ENCODE data around the gene CTAG1A. TPM values are rescaled to one million over a fixed set of nuclear protein-coding genes. Genes with fewer than 3 reads are reported as not detected.
"Not testable (repeated sequence)": the region's sequence is repeated elsewhere in the genome, so short reads cannot be mapped to it uniquely, and the experiment has no call there.

CTAG1A gene
- total RNA-seq, 1 experiment from 2014 or later = not detected

GRCh38 chrX:154575076-154575475 is 9.9 kb upstream of the CTAG1A start:
- H3K27ac ChIP-seq (ENCODE audit: insufficient read length, low read depth, low read length); H4K20me1 ChIP-seq (ENCODE audit: control insufficient read depth, insufficient read depth, insufficient read length); H2BK12ac ChIP-seq (ENCODE audit: insufficient read length, low read depth, low read length); H4K8ac ChIP-seq (replicated peaks; ENCODE audit: insufficient read length, low read depth, low read length); H3K23ac ChIP-seq (ENCODE audit: insufficient read length, low read depth, low read length); H3K23me2 ChIP-seq (ENCODE audit: insufficient read length, low read depth, low read length, poor library complexity, severe bottlenecking); H2AK5ac ChIP-seq (ENCODE audit: insufficient read length, low read length); H3K27me3 Mint-ChIP-seq (ENCODE audit: low read depth); H3K56ac ChIP-seq (ENCODE audit: insufficient read length, low read depth, low read length); H3K79me2 ChIP-seq (ENCODE audit: insufficient read depth, low read length); H2AFZ ChIP-seq (ENCODE audit: low read length); H3K4me2 ChIP-seq (ENCODE audit: insufficient read depth, insufficient read length, low read length); H2BK5ac ChIP-seq (ENCODE audit: insufficient read length, low read length); H3K9ac ChIP-seq (ENCODE audit: extremely low read depth, insufficient read length, low read length); H3K4ac ChIP-seq (ENCODE audit: low read depth, low read length); H2BK20ac ChIP-seq (ENCODE audit: low read depth, low read length, poor library complexity, severe bottlenecking); H2BK120ac ChIP-seq (ENCODE audit: low read depth, low read length, poor library complexity, severe bottlenecking); H2BK15ac ChIP-seq (ENCODE audit: low read depth, low read length); H3K27ac Mint-ChIP-seq; H3K4me3 Mint-ChIP-seq; DNase-seq; H3T11ph ChIP-seq (ENCODE audit: low read length); H3K14ac ChIP-seq (ENCODE audit: insufficient read depth, low read length); H3K4me1 Mint-ChIP-seq; H4K91ac ChIP-seq (ENCODE audit: insufficient read length, low read depth, low read length); H4K5ac ChIP-seq (ENCODE audit: insufficient read length, low read depth, low read length); H3K9me3 Mint-ChIP-seq; H3K18ac ChIP-seq (ENCODE audit: insufficient read length, low read depth, low read length); H3K27me3 ChIP-seq (ENCODE audit: insufficient read depth, low read length); H3K79me1 ChIP-seq (ENCODE audit: insufficient read depth, low read depth, low read length, poor library complexity, severe bottlenecking); H3K36me3 Mint-ChIP-seq (ENCODE audit: insufficient read depth in 1 of 3, low read depth in 3 of 3); H3K4me1 ChIP-seq (ENCODE audit: insufficient read depth, low read length); H3K9me3 ChIP-seq (ENCODE audit: control insufficient read depth, low read depth, low read length): not testable (repeated sequence)
- WGBS (ENCODE audit: extremely low coverage, insufficient read length, low lambda C conversion rate) = no CpG with 5 or more reads among the region's 5 CpGs

DNA sequence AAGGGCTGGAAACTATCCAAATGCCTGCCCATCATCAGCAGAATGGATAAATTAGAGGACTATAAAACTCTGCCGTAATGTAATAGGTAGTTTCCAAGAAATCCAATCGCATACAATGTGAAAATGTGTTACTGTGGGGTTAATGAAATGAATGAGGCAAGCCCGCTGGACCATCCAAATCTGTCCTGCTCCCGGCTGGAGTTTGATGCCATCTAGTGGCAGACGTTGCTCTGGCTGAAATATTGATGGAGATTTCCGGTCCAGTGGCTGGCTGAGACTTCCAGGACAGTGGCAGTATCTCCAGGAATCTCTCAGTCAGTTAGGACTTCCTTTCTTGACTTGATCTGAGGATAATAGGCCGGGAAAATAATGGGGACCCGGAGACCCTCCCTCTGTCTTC is 1.9 kb upstream of the CTAG1A start:
- not testable (repeated sequence) for H3K79me2 ChIP-seq (ENCODE audit: insufficient read depth, low read length); H3K9me3 Mint-ChIP-seq; H2BK5ac ChIP-seq (ENCODE audit: insufficient read length, low read length); H3K18ac ChIP-seq (ENCODE audit: insufficient read length, low read depth, low read length); H3K9me3 ChIP-seq (ENCODE audit: control insufficient read depth, low read depth, low read length); H3K27ac ChIP-seq (ENCODE audit: insufficient read length, low read depth, low read length); H3K36me3 Mint-ChIP-seq (ENCODE audit: insufficient read depth in 1 of 3, low read depth in 3 of 3); H3K4me3 Mint-ChIP-seq; H2BK20ac ChIP-seq (ENCODE audit: low read depth, low read length, poor library complexity, severe bottlenecking); H2BK120ac ChIP-seq (ENCODE audit: low read depth, low read length, poor library complexity, severe bottlenecking); H3K23ac ChIP-seq (ENCODE audit: insufficient read length, low read depth, low read length); H3K4me1 Mint-ChIP-seq; H4K20me1 ChIP-seq (ENCODE audit: control insufficient read depth, insufficient read depth, insufficient read length); H2AFZ ChIP-seq (ENCODE audit: low read length); H3K9ac ChIP-seq (ENCODE audit: extremely low read depth, insufficient read length, low read length); H3K4me2 ChIP-seq (ENCODE audit: insufficient read depth, insufficient read length, low read length); H3K56ac ChIP-seq (ENCODE audit: insufficient read length, low read depth, low read length); H3K27me3 ChIP-seq (ENCODE audit: insufficient read depth, low read length); H3K79me1 ChIP-seq (ENCODE audit: insufficient read depth, low read depth, low read length, poor library complexity, severe bottlenecking); DNase-seq; H3K14ac ChIP-seq (ENCODE audit: insufficient read depth, low read length); H3K27me3 Mint-ChIP-seq (ENCODE audit: low read depth); H2AK5ac ChIP-seq (ENCODE audit: insufficient read length, low read length); H3T11ph ChIP-seq (ENCODE audit: low read length); H3K23me2 ChIP-seq (ENCODE audit: insufficient read length, low read depth, low read length, poor library complexity, severe bottlenecking); H3K4me1 ChIP-seq (ENCODE audit: insufficient read depth, low read length); H3K27ac Mint-ChIP-seq; H3K4ac ChIP-seq (ENCODE audit: low read depth, low read length); H2BK15ac ChIP-seq (ENCODE audit: low read depth, low read length); H4K8ac ChIP-seq (replicated peaks; ENCODE audit: insufficient read length, low read depth, low read length); H4K91ac ChIP-seq (ENCODE audit: insufficient read length, low read depth, low read length); H2BK12ac ChIP-seq (ENCODE audit: insufficient read length, low read depth, low read length); H4K5ac ChIP-seq (ENCODE audit: insufficient read length, low read depth, low read length)
- WGBS (ENCODE audit: extremely low coverage, insufficient read length, low lambda C conversion rate) = no CpG with 5 or more reads among the region's 8 CpGs
